GM18868 (cell line): ENCODE results near the gene CAMK1D.

Source experiments
- ATAC-seq: cut with Tn5 transposase; IDR thresholded peaks from one replicate; pipeline ENCODE4 v1.9.1; 2021; ENCODE audit warnings: mild to moderate bottlenecking, moderate library complexity; ENCODE audit not compliant: unreplicated experiment

The CAMK1D gene

DNA sequence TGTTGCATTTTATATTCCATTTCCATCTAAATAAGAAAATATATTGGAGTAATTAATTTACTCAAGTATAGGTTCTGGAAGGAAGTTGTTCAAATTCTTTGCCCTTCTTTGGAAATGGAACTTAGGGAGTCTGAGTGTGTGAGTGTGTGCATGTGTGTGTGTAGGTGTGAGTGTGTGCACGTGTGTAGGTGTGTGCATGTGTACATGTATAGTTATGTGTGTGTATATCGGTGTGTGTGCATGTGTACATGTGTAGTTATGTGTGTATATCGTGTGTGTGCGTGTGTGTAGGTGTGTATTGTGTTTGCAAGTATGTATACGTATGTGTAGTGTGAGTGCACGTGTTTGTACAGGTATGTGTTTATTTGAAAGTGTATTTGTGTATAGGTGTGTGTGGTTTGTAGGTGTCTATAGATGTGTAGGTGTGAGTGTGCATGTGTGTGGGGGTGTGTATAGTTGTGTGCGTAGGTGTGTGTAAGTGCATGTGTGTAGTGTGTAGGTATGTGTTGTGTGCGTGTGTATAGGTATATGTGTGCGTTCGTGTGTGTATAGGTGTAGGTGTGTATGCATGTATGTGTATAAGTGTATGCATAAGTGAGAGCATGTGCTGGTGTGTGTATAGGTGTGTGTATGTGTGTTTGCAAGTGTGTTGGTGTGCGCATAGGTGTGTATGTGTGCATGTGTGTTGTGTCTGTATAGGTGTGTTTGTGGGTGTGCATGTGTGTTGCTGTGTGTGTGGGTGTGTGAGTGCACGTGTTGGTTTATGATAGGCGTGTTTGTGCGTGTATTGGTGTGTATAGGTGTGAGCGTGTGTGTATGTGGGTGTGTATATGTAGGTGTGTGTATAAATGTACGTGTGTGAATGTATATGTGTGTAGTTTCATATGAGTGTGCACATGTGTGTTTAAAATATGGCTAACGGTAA is 266.2 kb downstream of the CAMK1D start:
- ATAC-seq = no peak

DNA sequence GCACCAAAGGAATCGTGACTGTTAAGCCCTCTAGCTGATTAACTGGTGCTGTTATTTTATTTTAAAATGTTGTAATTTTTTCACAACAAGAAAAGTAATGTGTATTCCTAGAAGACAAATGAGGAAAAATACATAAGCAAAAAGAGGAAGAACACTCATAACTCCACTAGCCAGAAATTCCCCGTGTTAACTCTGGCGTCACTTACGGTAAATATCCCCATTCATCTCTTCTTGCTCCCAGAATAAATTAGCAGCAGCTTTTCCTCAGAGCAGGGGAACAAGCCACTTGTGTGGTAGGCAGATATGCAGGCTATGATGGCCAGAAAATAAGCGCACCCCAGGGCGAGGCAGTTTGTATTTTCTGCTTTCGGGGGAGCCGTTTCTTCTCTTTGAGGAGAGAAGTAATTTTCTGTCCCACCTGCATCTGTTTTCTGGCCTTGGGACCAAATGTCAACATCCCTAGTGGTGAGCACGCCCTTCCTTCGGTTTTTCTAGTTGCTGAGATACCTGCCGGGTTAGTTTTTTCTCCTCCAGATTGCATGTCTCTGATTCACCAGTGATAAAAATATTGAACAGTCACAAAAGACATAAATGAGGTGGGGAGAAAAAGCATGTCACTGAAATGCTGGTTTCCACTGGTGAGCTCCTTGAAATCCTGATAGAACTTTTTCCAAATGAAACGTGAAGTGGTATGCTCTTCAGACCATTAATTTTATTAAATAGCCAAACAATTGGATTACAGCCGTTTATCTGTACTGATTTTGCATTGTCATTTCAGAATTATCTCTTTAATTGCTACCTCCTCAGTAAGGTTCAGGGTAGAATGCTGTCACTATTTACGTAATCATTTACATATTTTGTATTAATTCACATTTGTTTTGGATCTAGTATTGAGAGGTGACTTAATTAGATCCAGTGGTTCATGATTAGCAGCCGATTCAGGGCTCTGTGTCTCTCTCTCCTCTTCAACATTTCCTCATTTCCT is 268.1 kb downstream of the CAMK1D start:
- ATAC-seq = no peak

DNA sequence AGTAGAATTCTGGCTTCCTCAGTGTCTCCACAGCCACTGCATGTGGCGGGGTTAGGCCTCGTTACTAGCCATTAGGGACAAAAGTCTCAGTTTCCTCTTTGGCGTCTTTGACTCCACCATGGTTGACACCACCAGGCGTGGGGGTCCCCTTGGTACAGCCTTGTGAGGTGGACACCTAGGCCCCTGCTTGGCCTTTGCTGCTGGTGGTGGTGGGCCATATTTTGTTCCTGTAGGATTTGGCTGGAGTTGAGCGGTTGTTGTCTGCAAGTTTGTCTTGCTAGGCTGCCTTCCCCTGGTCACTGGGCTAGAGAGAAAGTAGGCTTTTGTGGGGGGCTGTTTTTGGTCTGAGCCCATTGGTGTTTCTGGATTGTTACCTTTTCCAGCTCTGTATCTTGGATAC is 272.7 kb downstream of the CAMK1D start:
- no peak for ATAC-seq

DNA sequence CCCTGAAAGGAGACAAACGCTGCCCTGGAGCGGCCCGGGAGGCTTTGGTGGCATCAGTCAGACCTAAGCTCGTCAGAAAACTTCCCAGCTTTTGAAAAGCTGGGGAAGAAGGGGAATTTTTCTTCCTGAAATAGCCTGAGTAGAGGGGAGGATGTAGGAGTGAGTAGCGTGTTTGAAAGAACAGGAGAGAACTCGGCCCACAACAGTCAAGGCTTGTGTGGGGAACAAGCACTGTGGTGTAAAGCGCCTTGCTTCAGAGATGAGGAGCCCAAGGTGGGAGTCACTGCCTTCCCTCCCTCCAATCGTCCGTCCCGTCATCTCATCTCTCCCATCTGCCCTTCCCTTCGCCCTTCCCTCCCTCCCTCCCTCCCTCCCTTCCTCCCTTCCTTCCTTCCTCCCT is 273.3 kb downstream of the CAMK1D start:
- no peak for ATAC-seq

DNA sequence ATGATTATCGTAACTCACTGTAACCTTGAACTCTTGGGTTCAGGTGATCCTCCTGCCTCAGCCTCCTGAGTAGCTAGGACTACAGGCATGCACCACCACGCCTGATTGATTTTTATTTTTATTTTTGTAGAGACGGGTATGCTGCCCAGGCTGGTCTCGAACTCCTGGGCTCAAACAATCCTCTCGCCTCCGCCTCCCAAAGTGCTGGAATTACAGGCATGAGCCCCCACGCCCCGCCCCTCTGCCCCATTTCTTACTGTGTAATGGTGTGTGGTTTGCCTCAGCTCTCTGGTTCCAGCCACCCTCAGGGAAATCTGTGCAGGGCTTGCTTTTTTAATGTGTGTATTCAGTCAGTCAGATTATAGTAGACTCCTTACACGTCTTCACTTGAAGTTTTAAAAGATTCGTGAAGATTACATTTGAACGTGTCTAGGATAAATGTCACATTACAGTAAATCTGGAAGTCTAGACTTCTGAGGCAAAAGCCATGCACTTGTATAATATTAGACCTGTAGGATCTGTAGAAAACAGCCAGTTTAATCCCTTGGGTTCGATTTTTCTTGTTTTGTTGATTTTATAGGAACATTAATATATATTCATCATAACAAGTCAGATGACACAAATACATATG is 276.2 kb downstream of the CAMK1D start:
- no peak for ATAC-seq

DNA sequence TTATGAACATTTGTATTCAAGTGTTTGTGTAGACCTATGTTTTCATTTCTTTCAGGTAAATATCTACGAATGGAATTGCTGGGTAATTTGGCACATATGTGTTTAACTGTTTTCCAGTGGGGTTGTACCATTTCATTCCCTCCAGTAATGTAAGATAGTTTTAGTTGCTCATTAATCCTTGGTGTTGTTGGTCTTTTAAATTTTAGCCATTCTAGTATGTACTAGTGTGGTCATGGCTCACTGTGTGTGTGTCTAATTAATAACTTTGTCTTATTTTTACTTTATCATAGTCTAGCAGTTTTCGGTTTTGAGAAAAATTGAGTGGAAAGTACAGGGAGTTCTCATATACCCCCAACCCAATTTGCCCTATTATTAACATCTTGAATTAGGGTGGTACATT is 278.8 kb downstream of the CAMK1D start:
- ATAC-seq = no peak

DNA sequence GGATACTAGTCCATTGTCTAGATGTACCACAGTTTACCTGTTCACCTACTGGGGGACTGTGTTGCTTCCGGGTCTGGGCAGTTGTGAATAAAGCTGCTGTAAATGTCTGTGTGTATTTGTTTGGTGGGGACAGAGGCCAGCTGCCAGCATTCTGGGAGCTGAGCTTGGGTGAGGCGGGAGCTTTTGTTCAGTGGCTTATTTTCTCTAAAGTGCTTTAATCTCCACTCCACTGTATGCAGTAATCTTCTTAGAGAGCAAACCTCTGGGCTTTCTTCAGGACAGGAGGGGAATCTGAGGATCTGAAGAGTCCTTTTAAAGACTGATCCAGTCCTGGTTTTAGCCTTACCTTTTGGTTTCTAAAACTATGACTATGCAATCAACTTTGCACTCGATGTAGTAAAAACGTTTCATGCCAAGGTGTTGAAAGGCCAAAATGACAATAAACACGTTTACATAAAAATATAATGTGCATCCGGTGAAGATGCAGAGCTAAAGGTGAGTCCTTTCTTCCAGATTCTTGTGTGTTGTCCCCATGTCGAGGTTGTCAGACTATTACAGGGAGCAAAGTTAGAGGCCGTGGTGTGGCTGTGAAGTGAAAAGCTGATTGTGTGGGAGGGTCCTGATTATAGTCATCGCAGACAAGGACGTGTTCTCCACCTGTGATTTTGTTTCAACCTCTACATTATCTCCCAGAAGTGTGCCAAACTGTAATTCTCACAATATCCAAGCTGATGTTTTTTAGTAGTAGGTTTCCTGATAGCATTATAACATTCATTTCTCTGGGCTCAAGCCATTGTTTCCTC is 279.8 kb downstream of the CAMK1D start:
- no peak for ATAC-seq

DNA sequence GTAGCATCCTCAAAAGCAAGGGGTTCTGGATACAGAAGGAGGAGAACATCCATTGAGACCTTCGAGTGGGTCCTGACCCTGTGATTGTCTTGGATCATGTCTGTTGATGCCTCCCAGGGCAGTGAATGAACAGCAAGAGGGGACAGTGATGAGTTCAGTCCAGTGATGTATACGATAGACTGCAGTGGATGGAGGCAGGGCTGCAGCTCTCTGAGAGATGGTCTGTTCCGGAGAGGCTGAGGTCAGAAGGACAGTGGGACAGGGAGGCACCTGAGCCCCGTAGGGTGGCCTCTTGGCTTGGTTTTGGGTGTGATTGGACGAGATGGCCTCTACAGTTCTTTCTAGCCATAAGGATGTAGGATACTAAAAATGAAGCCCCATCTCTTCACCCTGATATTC is 280.4 kb downstream of the CAMK1D start:
- ATAC-seq = no peak

DNA sequence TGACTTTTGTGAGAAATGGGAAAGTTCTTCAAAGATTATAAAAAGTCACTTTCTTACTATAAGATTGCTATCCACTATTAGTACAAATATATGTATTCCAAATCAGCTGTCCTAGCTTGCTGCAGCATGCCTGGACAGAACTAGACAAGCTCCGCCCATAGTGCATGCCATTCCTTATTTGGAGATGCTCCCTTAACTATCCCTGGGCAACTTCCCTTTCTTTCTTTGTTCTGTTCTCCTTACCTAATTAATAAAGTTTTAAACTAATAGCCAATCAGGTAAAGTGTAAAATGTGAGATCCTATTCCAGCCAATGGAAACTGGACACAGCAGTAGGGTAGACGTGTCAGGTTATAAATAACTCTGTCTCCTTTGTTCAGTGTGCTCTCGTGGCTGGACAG is 281.9 kb downstream of the CAMK1D start:
- ATAC-seq = no peak

DNA sequence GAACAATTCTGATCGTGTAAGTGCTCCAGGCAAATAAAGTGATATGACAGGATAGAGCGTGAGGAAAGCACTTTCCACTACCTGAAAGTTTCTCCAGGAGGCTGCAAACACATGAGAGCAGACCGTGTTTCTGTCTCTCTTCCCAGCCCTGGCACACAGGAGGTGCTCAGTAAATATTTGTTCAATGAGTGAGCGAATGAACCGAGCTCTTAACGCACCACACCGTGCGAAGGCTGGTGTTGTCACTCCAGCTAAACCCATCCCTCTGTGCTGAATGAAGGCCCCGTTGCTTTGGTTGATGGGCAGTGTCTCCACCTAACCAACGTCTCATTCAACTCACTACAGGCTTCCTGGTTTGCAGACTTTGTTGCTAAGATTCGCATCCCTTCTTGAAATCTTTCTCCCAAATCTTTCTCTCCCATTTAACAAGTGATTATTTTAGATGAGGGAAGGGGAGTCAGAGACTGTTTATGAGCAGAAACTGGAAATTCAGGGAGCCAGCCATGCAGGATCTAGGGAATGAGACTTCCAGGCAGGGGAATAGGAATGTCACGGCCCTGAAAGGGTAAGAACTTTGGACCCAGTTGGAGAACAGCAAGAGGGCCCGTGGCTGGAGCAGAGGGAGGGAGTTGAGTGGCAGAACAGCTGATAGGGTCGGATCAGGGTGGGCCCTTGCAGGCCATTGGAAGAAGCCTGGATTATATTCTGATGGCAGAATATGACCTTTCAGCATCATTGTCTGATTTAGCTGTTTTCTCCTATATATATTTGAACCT is 282.6 kb downstream of the CAMK1D start:
- no peak for ATAC-seq

DNA sequence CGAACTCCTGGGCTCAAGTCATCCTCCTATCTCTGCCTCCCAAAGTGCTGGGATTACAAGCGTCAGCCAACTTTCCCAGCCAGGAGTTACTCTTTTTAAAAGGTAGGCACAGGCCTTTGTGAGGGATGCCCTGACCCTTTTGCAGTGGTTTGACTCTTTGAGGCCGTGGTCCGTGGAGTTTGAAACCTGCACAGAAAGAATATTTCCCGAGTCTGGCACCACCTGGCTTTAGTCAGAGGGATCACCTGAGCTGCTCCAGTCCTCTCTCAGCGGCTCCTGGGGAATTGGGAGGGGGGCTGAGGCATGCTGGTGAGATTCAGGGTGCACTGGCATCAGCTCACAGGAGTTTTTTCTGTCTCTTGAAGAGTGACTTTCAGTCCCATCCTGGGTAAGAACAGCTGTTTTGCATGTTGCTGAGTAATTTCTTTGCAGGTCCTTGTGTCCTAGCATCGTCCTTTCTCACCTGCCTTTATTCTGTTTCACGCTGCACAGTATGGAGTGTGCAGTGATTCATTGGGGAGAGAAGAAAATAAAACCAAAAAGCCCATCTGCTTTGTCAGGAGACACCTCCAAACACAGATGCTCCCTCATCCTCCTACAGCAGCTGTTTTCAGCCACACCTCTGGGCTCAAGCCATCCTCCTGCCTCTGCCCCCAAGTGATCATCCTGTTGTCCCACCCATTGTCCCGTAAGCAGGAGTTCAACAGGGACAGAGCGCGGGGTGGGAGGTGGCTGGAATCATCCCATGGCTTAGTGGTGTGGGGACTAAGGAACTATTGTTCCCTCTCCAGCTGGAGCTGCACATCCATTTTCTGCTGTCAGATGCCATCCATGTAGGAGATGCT is 284.7 kb downstream of the CAMK1D start:
- no peak for ATAC-seq

DNA sequence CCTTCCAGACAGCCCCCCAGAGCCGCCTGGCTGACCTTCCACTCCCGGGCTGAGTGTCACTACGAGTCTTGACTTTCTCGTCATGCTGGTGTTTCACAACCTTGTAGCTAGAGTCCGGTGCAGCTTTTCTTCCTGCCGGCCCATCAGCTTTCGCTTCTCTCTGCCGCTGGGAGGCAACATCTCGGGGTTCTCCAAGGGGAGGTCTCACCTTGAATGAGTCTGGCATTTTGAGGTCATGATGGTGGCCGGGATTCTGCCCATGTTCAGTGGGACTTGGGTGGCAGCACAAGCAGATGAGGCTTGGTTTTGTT is 285.2 kb downstream of the CAMK1D start:
- ATAC-seq = no peak

DNA sequence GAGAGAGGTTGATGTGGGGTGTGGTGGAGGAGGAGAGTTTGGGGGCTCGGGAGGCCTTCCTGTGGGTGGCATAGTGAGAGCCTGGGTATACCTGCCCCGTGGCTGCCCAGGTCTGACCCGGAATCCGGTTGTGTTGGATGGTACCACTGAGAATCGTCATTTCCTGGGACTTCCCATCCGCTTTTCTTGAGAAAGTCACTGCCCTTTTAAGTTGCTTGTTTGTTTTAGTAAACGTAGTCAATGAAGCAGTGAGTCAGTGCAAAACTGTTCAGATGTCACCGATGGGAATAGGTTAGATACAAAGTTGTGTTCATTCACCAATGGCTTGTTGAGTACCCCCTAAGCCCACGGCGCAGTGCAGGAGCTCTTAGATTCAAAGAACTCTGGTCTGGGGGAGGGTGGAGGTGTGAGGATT is 285.8 kb downstream of the CAMK1D start:
- ATAC-seq = no peak

DNA sequence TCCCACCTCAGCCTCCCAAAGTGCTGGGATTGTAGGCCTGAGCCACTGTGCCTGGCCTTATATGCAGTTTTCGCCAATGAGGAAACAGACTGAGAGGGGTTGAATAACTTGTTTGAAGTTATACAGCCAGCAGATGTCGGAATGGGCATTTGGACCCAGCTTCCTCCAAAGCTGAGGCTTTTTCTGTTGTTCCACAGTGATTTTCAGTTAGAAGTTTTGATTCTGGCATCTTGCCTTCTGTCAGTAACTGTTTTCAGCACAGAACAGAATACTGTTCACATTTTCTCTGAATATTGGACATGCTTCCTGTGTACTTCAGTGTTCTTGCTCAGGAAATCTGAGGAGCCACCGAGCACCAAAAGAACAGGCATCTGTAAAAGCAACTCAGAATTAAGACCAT is 287.2 kb downstream of the CAMK1D start:
- no peak for ATAC-seq

DNA sequence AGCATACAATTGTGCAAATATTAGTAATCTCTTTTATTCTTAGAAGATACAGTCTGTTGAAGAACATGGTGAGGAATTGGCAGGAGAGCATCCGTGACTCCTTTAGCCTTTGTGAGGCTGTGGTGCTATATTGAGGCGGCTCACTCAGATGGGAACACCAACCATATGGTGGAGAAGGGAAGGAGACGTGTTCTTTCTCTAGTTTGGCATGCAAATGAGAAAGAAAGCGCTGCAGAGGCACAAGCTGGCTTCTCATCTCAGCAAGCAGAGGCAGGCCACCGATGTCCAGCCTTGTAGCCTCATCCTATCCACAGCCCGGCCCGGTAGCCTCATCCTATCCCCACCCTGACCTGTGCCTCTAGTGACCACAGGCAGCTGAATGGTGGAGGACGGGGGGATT is 288.3 kb downstream of the CAMK1D start:
- no peak for ATAC-seq

DNA sequence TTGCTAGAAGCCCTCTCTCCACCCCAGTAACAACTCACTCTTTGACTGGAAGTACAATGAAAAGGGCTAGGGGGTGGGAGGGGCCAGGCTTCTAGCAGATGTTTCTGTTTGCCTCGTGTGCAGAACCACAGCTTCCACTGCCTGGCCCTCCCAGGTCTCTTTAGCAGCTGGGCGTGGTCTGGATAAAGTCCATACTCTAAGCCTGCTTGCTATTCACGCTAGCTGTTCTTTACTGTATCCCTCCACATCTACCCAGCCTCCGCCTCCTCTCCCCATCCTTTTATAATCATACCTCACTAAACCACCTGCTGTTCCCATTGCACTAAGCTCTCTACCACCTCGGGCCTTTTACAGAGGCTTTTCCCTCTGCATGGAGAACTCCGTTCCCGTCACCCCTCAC is 288.8 kb downstream of the CAMK1D start:
- peak; percentile 47 for ATAC-seq

DNA sequence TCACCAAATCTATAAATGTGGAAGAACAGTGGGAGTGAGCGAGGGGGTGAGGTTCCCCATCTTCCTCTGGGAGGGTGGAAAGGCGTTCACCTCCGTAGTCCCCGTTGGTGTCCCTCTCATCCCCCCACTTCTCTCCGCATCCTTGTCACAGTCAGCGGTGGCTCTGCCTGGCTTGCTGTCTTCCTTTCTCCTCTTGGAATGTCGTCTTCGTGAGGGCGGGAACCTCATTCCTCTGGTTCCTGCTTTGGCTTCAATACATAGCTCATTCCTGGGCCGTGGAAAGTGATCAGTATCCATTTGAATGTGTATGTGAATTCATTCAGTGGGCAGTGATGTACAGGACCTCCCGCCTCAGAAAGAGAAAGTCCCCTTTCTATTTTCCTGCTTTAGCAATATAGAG is 289.4 kb downstream of the CAMK1D start:
- ATAC-seq = no peak

DNA sequence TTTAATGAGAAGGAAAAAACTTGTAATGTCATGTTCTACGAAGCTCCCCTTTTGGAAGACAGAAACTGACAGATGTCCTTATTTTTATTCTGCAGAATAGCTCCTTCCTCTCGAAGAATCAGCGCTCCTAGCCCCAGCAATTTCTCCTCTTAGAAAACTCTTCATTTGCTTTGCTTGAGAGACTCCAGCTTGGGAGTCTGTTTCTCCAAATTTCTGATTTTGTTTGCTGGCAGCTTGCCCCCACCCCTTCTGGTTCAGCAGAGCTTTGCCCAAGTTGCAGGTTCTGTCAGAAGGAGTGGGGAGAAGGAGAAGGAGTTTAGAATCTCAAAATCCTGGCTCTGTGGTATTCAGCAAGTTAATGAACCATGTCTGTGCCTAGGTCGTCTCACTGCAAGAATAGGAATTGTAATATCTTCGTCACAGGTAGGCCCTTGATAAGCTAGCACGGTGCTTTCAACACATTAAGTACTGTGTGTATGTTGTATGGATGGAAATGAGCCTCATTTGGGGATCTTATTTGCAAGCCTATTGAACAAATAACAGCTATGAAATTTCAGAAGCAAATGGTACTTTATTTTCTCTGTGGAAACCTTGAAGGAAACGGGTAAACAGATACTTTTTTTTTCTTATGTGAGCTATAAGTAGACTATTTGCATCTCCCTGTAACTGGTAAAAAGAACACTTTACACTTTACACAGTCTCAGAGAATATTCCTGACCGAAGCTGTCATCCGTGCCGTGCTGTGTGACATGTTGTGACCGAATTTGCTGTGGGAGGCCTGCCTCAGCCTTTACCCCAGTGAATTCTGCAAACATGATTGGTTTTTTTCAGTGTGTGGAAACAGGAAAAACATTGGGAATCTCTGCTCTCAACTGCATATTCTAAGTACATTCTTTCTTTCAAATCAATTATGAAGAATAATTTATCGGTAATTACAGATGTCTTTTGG is 290.9 kb downstream of the CAMK1D start:
- ATAC-seq = no peak
